Gastroesophageal sphincter (tissue), 4 donors: Measurements from ENCODE around the gene FAM163B. TPM values are rescaled to one million over a fixed set of nuclear protein-coding genes. Genes with fewer than 3 reads are reported as not detected.
"Not testable (repeated sequence)": the region's sequence is repeated elsewhere in the genome, so short reads cannot be mapped to it uniquely, and the experiment has no call there.

Source experiments
- ATAC-seq: fragments of 150-250 bp; one replicate; pipeline ENCODE4 v1.9.1; 2016; ENCODE audit warnings: mild to moderate bottlenecking, moderate library complexity
- H3K27ac ChIP-seq, 4 donors: fragments of 200-600 bp; sonication (generic) in 3 of 4; 1 replicate in 3 of 4; 2 replicates in 1 of 4; pipeline ENCODE4 v1.5.1; 2016 to 2019
- H3K27me3 ChIP-seq: fragments of 200-600 bp; sonication (generic); one replicate; pipeline ENCODE4 v1.5.1; 2019
- H3K36me3 ChIP-seq, 2 donors: fragments of 200-600 bp; sonication (generic); one replicate each; pipeline ENCODE4 v1.5.1; 2019; ENCODE audit warnings: control low read depth in 1 of 2
- H3K4me1 ChIP-seq, 3 donors: fragments of 200-600 bp; sonication (generic); 1 replicate in 2 of 3; 2 replicates in 1 of 3; pipeline ENCODE4 v1.5.1; 2016 to 2019; ENCODE audit warnings: control low read depth in 2 of 3
- H3K4me3 ChIP-seq, 2 donors: fragments of 200-600 bp; sonication (generic); one replicate each; pipeline ENCODE4 v1.5.1; 2019; ENCODE audit warnings: mild to moderate bottlenecking in 1 of 2, moderate library complexity in 1 of 2
- H3K9me3 ChIP-seq, 3 donors: fragments of 200-600 bp; sonication (generic); one replicate each; pipeline ENCODE4 v1.5.1; 2017 to 2019; ENCODE audit warnings: control low read depth in 2 of 3
- CTCF ChIP-seq, 4 experiments: fragments of 200-600 bp in 2 of 4; fragments of 450-650 bp in 2 of 4; sonication (generic) in 1 of 4; IDR thresholded peaks; one replicate each; pipeline ENCODE4 v1.5.1; 2017 to 2019; ENCODE audit warnings: antibody characterized with exemption in 4 of 4, mild to moderate bottlenecking in 2 of 4, moderate library complexity in 2 of 4
- EP300 ChIP-seq: sonication (generic); formaldehyde crosslinking; IDR thresholded peaks from one replicate; pipeline ENCODE4 v1.6.1; 2017; ENCODE audit warnings: antibody characterized with exemption, mild to moderate bottlenecking
- POLR2A ChIP-seq, 2 donors: fragments of 450-650 bp; IDR thresholded peaks; one replicate each; pipeline ENCODE4 v1.6.1; 2017; ENCODE audit warnings: antibody characterized with exemption in 2 of 2, mild to moderate bottlenecking in 2 of 2, moderate library complexity in 1 of 2
- POLR2AphosphoS5 ChIP-seq: sonication (generic); formaldehyde crosslinking; IDR thresholded peaks from one replicate; pipeline ENCODE4 v1.6.1; 2017; ENCODE audit warnings: antibody characterized with exemption
- WGBS, 2 donors: methylation state at CpG; one replicate each; pipeline ENCODE4 v1.1.5; 2018; ENCODE audit warnings: low coverage in 1 of 2; 5-methylcytosine and 5-hydroxymethylcytosine counted together
- total RNA-seq, 4 donors: library from RNA; depleted of rRNA; stranded (reverse); fragments of >200 nt; gene quantifications; one replicate each; pipeline ENCODE4 v1.1.0, GENCODE V29; 2016

FAM163B gene
- total RNA-seq, 4 donors from 2014 or later, result not detected

GRCh38 chr9:133628766-133629165 is 19.6 kb upstream of the FAM163B start:
- Histone ChIP-seq H3K36me3 (no peaks in the 10 kb centered on the region), H3K27ac (no peak overlapping the region), H3K4me3 (no peak overlapping the region), H3K9me3 (peaks cover 0 to 21% (median 0%) of the 10 kb centered on the region in 3 donors), H3K27me3 (peaks cover 57% of the 10 kb centered on the region), H3K4me1 (no peaks in the 10 kb centered on the region)
- ATAC-seq, result no peak
- TF ChIP-seq POLR2A (IDR thresholded peaks at IDR 0.05) (no peak), EP300 (no peak), CTCF (IDR thresholded peaks at IDR 0.05) (no peak), POLR2AphosphoS5 (no peak)
- 46 to 60% methylated on average over 4 of the region's 8 CpGs for WGBS, 2 donors

- no peaks in the 10 kb centered on the region for H3K4me1 ChIP-seq
- peaks cover 58% of the 10 kb centered on the region for H3K27me3 ChIP-seq
- H3K36me3 ChIP-seq, result no peaks in the 10 kb centered on the region
- WGBS, 2 donors, result 67 to 80% methylated on average over 1 of the region's 3 CpGs
- no peak overlapping the region for H3K27ac ChIP-seq
- peaks cover 0 to 21% (median 0%) of the 10 kb centered on the region in 3 donors for H3K9me3 ChIP-seq
- no peak overlapping the region for H3K4me3 ChIP-seq
- TF ChIP-seq POLR2AphosphoS5 (no peak), POLR2A (IDR thresholded peaks at IDR 0.05) (no peak), EP300 (no peak), CTCF (IDR thresholded peaks at IDR 0.05) (no peak)
- ATAC-seq, result no peak
These were observed 18.2 kb upstream of the FAM163B start for GRCh38 chr9:133627341-133627740.

GRCh38 chr9:133626008-133626407 is 16.8 kb upstream of the FAM163B start:
- H3K27me3 ChIP-seq, result peaks cover 60% of the 10 kb centered on the region
- not testable (repeated sequence) for ATAC-seq
- peaks cover 0 to 21% (median 0%) of the 10 kb centered on the region in 3 donors for H3K9me3 ChIP-seq

GRCh38 chr9:133622555-133622954 is 13.4 kb upstream of the FAM163B start:
- Histone ChIP-seq H3K9me3 (peaks cover 0 to 21% (median 0%) of the 10 kb centered on the region in 3 donors), H3K27me3 (peaks cover 54% of the 10 kb centered on the region), H3K4me1 (no peaks in the 10 kb centered on the region), H3K4me3 (no peak overlapping the region), H3K36me3 (no peaks in the 10 kb centered on the region), H3K27ac (no peak overlapping the region)
- TF ChIP-seq EP300, result no peak
- WGBS, 2 donors, result 69% methylated on average over 5 of the region's 5 CpGs; no CpG with 5 or more reads in 1 of the 2 donors
- no peak for ATAC-seq

More at GRCh38 chr9:133626008-133626407, 16.8 kb upstream of the FAM163B start:
- H3K4me3 ChIP-seq, H3K27ac ChIP-seq, H3K36me3 ChIP-seq, H3K4me1 ChIP-seq: not testable (repeated sequence)

GRCh38 chr9:133621725-133622267 is 12.6 kb upstream of the FAM163B start:
- Histone ChIP-seq H3K27ac (no peak overlapping the region), H3K9me3 (peaks cover 0 to 17% (median 0%) of the 10 kb centered on the region in 3 donors), H3K36me3 (no peaks in the 10 kb centered on the region), H3K4me3 (no peak overlapping the region), H3K4me1 (no peaks in the 10 kb centered on the region), H3K27me3 (peaks cover 61% of the 10 kb centered on the region)
- WGBS, 2 donors, result 66 to 70% methylated on average over 10 of the region's 11 CpGs
- TF ChIP-seq POLR2A (IDR thresholded peaks at IDR 0.05) (no peak), CTCF (IDR thresholded peaks at IDR 0.05) (no peak), EP300 (no peak), POLR2AphosphoS5 (no peak)
- ATAC-seq, result no peak

- H3K36me3 ChIP-seq, result no peaks in the 10 kb centered on the region
- H3K4me3 ChIP-seq, result no peak overlapping the region
- H3K27ac ChIP-seq, result no peak overlapping the region
- TF ChIP-seq EP300 (no peak), POLR2A (IDR thresholded peaks at IDR 0.05) (no peak), POLR2AphosphoS5 (no peak), CTCF (IDR thresholded peaks at IDR 0.05) (no peak)
- no peaks in the 10 kb centered on the region for H3K4me1 ChIP-seq
- H3K27me3 ChIP-seq, result peaks cover 76% of the 10 kb centered on the region
- no peak for ATAC-seq
- 12% methylated on average over 7 to 8 of the region's 8 CpGs for WGBS, 2 donors
- H3K9me3 ChIP-seq, result no peaks in the 10 kb centered on the region
These were observed 10.6 kb upstream of the FAM163B start for GRCh38 chr9:133619791-133620190.
